ENCODE results near the gene PRLH. TPM values are rescaled to one million over a fixed set of nuclear protein-coding genes. Genes with fewer than 3 reads are reported as not detected.

Gene PRLH
- total RNA-seq, 4 donors from 2014 or later, result not detected

- TF ChIP-seq CTCF (IDR thresholded peaks at IDR 0.05; ENCODE audit: low read depth), result no peak
Observed at GRCh38 chr2:237556773-237557632, 9.4 kb upstream of the PRLH start.

GRCh38 chr2:237557633-237558015, 8.8 kb upstream of the PRLH start:
- TF ChIP-seq CTCF (IDR thresholded peaks at IDR 0.05; ENCODE audit: low read depth), result no peak

GRCh38 chr2:237558961-237559641, 7.3 kb upstream of the PRLH start:
- TF ChIP-seq CTCF (IDR thresholded peaks at IDR 0.05; ENCODE audit: low read depth), result no peak

- no peak for TF ChIP-seq CTCF (IDR thresholded peaks at IDR 0.05; ENCODE audit: low read depth)
Observed at GRCh38 chr2:237561221-237561620, 5.2 kb upstream of the PRLH start.

- no peak for TF ChIP-seq CTCF (IDR thresholded peaks at IDR 0.05; ENCODE audit: low read depth)
Observed at GRCh38 chr2:237563816-237564215, 2.6 kb upstream of the PRLH start.

- no peak for TF ChIP-seq CTCF (IDR thresholded peaks at IDR 0.05; ENCODE audit: low read depth)
Observed at GRCh38 chr2:237564526-237565131, 1.7 kb upstream of the PRLH start.

GRCh38 chr2:237565974-237566373, 400 bp upstream of the PRLH start:
- no peak for TF ChIP-seq CTCF (IDR thresholded peaks at IDR 0.05; ENCODE audit: low read depth)
